WTC11 (cell line): Measurements from ENCODE around the gene ZNF674. TPM values are rescaled to one million over a fixed set of nuclear protein-coding genes. Genes with fewer than 3 reads are reported as not detected.
A peak's percentile ranks its signal among the peaks of the same experiment; 100 is the strongest.

ENCODE experiments used
- ATAC-seq: fragments of 200-7000 bp; cut with Tn5 transposase; 2 replicates; pipeline ENCODE4 v1.10.0; 2021; ENCODE audit warnings: mild to moderate bottlenecking, moderate library complexity
- CTCF ChIA-PET: fragments of 300-600 bp; sonication (Branson Sonifier 250); formaldehyde crosslinking; loops from one replicate; lab custom pipeline; 2021; ENCODE audit warnings: antibody characterized with exemption; lab: Charles Lee
- POLR2A ChIA-PET: fragments of 350-600 bp; sonication (Branson Sonifier 250); formaldehyde crosslinking; loops from one replicate; lab custom pipeline; 2021; ENCODE audit warnings: antibody characterized with exemption; lab: Charles Lee
- DNase-seq: peaks from one replicate; pipeline ENCODE4 v3.0.0; 2021; ENCODE audit warnings: low spot score
- H3K27ac Mint-ChIP-seq: 2 replicates; pipeline ENCODE4 v1.8.0; 2021; ENCODE audit warnings: mixed read lengths
- H3K27me3 Mint-ChIP-seq: 2 replicates; pipeline ENCODE4 v1.8.0; 2021; ENCODE audit warnings: low read depth, mild to moderate bottlenecking, moderate library complexity, mixed read lengths
- H3K36me3 Mint-ChIP-seq: 2 replicates; pipeline ENCODE4 v1.8.0; 2021; ENCODE audit warnings: mixed read lengths
- H3K4me1 Mint-ChIP-seq: 2 replicates; pipeline ENCODE4 v1.8.0; 2022; ENCODE audit warnings: mixed read lengths
- H3K4me3 Mint-ChIP-seq: 2 replicates; pipeline ENCODE4 v1.8.0; 2021; ENCODE audit warnings: mild to moderate bottlenecking, moderate library complexity, mixed read lengths
- H3K9me3 Mint-ChIP-seq: 2 replicates; pipeline ENCODE4 v1.8.0; 2021; ENCODE audit warnings: mixed read lengths
- AFF4 ChIP-seq: sonication (generic); formaldehyde crosslinking; IDR thresholded peaks from 2 replicates; pipeline ENCODE4 v1.8.1; 2023; ENCODE audit warnings: mild to moderate bottlenecking, missing genetic modification reagents, borderline replicate concordance
- ARID4B ChIP-seq: sonication (generic); formaldehyde crosslinking; IDR thresholded peaks from 2 replicates; pipeline ENCODE4 v1.8.0; 2023; ENCODE audit warnings: missing genetic modification reagents, mild to moderate bottlenecking, borderline replicate concordance
- ATF2 ChIP-seq: sonication (generic); formaldehyde crosslinking; IDR thresholded peaks from 2 replicates; pipeline ENCODE4 v1.8.1; 2022; ENCODE audit warnings: low read depth, missing genetic modification reagents, borderline replicate concordance
- E2F1 ChIP-seq: sonication (generic); formaldehyde crosslinking; IDR thresholded peaks from 2 replicates; pipeline ENCODE4 v1.8.0; 2022; ENCODE audit warnings: mild to moderate bottlenecking, missing genetic modification reagents
- FOXP1 ChIP-seq: sonication (generic); formaldehyde crosslinking; IDR thresholded peaks from 2 replicates; pipeline ENCODE4 v1.8.0; 2022; ENCODE audit warnings: missing genetic modification reagents, mild to moderate bottlenecking, moderate library complexity, borderline replicate concordance
- GABPB1 ChIP-seq: sonication (generic); formaldehyde crosslinking; IDR thresholded peaks from 2 replicates; pipeline ENCODE4 v1.8.1; 2023; ENCODE audit warnings: mild to moderate bottlenecking, missing genetic modification reagents
- GTF2I ChIP-seq: fragments of 250-450 bp; sonication (Bioruptor Pico); conservative IDR thresholded peaks from 2 replicates; pipeline ENCODE4 v1.4.0; 2021; ENCODE audit warnings: mild to moderate bottlenecking
- IRF1 ChIP-seq: sonication (generic); formaldehyde crosslinking; IDR thresholded peaks from 2 replicates; pipeline ENCODE4 v1.8.0; 2023; ENCODE audit warnings: missing genetic modification reagents
- IRF2 ChIP-seq: sonication (generic); formaldehyde crosslinking; IDR thresholded peaks from 2 replicates; pipeline ENCODE4 v1.8.0; 2022; ENCODE audit warnings: low read depth, missing genetic modification reagents, borderline replicate concordance
- JAZF1 ChIP-seq: fragments of 250-450 bp; sonication (Bioruptor Pico); IDR thresholded peaks from 2 replicates; pipeline ENCODE4 v1.9.0; 2021; ENCODE audit warnings: moderate library complexity, mild to moderate bottlenecking, inconsistent platforms
- MLX ChIP-seq: sonication (generic); formaldehyde crosslinking; IDR thresholded peaks from 2 replicates; pipeline ENCODE4 v1.8.1; 2023; ENCODE audit warnings: mild to moderate bottlenecking, missing genetic modification reagents, moderate library complexity
- NFE2L1 ChIP-seq: sonication (generic); formaldehyde crosslinking; IDR thresholded peaks from 2 replicates; pipeline ENCODE4 v1.8.1; 2023; ENCODE audit warnings: missing genetic modification reagents
- PRRX2 ChIP-seq: fragments of 250-450 bp; sonication (Bioruptor Pico); IDR thresholded peaks from 2 replicates; pipeline ENCODE4 v1.8.0; 2021; ENCODE audit warnings: mild to moderate bottlenecking
- RELA ChIP-seq: sonication (generic); formaldehyde crosslinking; IDR thresholded peaks from 2 replicates; pipeline ENCODE4 v1.8.1; 2022; ENCODE audit warnings: missing genetic modification reagents, mild to moderate bottlenecking, borderline replicate concordance
- SOX15 ChIP-seq: fragments of 250-450 bp; sonication (Bioruptor Pico); IDR thresholded peaks from 2 replicates; pipeline ENCODE4 v1.9.0; 2021; ENCODE audit warnings: mild to moderate bottlenecking
- USF2 ChIP-seq: sonication (generic); formaldehyde crosslinking; IDR thresholded peaks from 2 replicates; pipeline ENCODE4 v1.8.1; 2023; ENCODE audit warnings: mild to moderate bottlenecking, missing genetic modification reagents, moderate library complexity
- ZMAT4 ChIP-seq: fragments of 250-450 bp; sonication (Bioruptor Pico); IDR thresholded peaks from 2 replicates; pipeline ENCODE4 v1.9.0; 2021; ENCODE audit warnings: mild to moderate bottlenecking
- ZNF396 ChIP-seq: fragments of 250-450 bp; sonication (Bioruptor Pico); IDR thresholded peaks from 2 replicates; pipeline ENCODE4 v1.8.0; 2021; ENCODE audit warnings: mild to moderate bottlenecking, moderate library complexity, borderline replicate concordance
- ZNF416 ChIP-seq: fragments of 250-450 bp; sonication (Bioruptor Pico); IDR thresholded peaks from 2 replicates; pipeline ENCODE4 v1.9.0; 2021; ENCODE audit warnings: mild to moderate bottlenecking, inconsistent platforms
- total RNA-seq: library from RNA; stranded (reverse); gene quantifications from 3 replicates; pipeline ENCODE4 v1.2.3, GENCODE V29; 2021

Gene ZNF674
- total RNA-seq, 1 experiment from 2014 or later = 7.0 TPM

- POLR2A ChIA-PET = no interaction called here
These were observed 67.8 kb downstream of the ZNF674 start for GRCh38 chrX:46477435-46477834.

GRCh38 chrX:46465203-46465602, 80.0 kb downstream of the ZNF674 start:
- no peak for DNase-seq
- ATAC-seq = no peak
- peaks cover 10% of the 10 kb centered on the region for H3K4me1 Mint-ChIP-seq
- H3K27ac Mint-ChIP-seq = no peak overlapping the region
- H3K9me3 Mint-ChIP-seq = no peaks in the 10 kb centered on the region
- CTCF ChIA-PET = no interaction called here
- TF ChIP-seq ATF2 (CRISPR knock-in tag) (no peak), PRRX2 (CRISPR knock-in tag) (no peak), GABPB1 (CRISPR knock-in tag) (no peak), E2F1 (no peak), NFE2L1 (CRISPR knock-in tag) (no peak)
- no peaks in the 10 kb centered on the region for H3K27me3 Mint-ChIP-seq
- peaks cover 26% of the 10 kb centered on the region for H3K36me3 Mint-ChIP-seq
- no peak overlapping the region for H3K4me3 Mint-ChIP-seq
- POLR2A ChIA-PET = no interaction called here

More at GRCh38 chrX:46477435-46477834, 67.8 kb downstream of the ZNF674 start:
- TF ChIP-seq IRF1 (CRISPR knock-in tag) (no peak), ZMAT4 (CRISPR knock-in tag) (no peak), MLX (CRISPR knock-in tag) (no peak), USF2 (CRISPR knock-in tag) (no peak), IRF2 (CRISPR knock-in tag) (no peak)
- Mint-ChIP-seq H3K4me1 (peaks cover 8% of the 10 kb centered on the region; the same call in 1 of the 2 replicates), H3K27me3 (no peaks in the 10 kb centered on the region; the same call in 1 of the 2 replicates), H3K36me3 (peaks cover 38% of the 10 kb centered on the region), H3K9me3 (peaks cover 27% of the 10 kb centered on the region), H3K27ac (peak overlapping the region; percentile 38; the same call in 1 of the 2 replicates), H3K4me3 (no peak overlapping the region)
- CTCF ChIA-PET = no interaction called here
- DNase-seq (no peak), ATAC-seq (no peak)

GRCh38 chrX:46463682-46464081, 81.5 kb downstream of the ZNF674 start:
- no peaks in the 10 kb centered on the region for H3K9me3 Mint-ChIP-seq
- ATAC-seq = no peak
- H3K27ac Mint-ChIP-seq = no peak overlapping the region
- POLR2A ChIA-PET = no interaction called here
- peaks cover 26% of the 10 kb centered on the region for H3K36me3 Mint-ChIP-seq
- CTCF ChIA-PET = no interaction called here
- H3K4me1 Mint-ChIP-seq = peaks cover 10% of the 10 kb centered on the region
- DNase-seq = no peak
- H3K27me3 Mint-ChIP-seq = no peaks in the 10 kb centered on the region
- no peak overlapping the region for H3K4me3 Mint-ChIP-seq
- TF ChIP-seq GTF2I = no peak
- no peak for TF ChIP-seq JAZF1 (CRISPR knock-in tag)
- TF ChIP-seq RELA (CRISPR knock-in tag) = no peak
- no peak for TF ChIP-seq ZNF396
- TF ChIP-seq ZNF416 (CRISPR knock-in tag) = no peak
- TF ChIP-seq AFF4 (CRISPR knock-in tag) = no peak
- no peak for TF ChIP-seq FOXP1 (CRISPR knock-in tag)
- no peak for TF ChIP-seq ARID4B (CRISPR knock-in tag)
- no peak for TF ChIP-seq SOX15 (CRISPR knock-in tag)
